Neural cell (in vitro differentiated cells): ENCODE results near the gene VPS37B. TPM values are rescaled to one million over a fixed set of nuclear protein-coding genes. Genes with fewer than 3 reads are reported as not detected.

ENCODE experiments used
- H2AFZ ChIP-seq: fragments of 200-600, 300-800 bp; sonication (generic), shearing (Covaris generic); 2 replicates; pipeline ENCODE4 v1.6.0; 2014; ENCODE audit warnings: low read depth, mild to moderate bottlenecking, antibody characterized with exemption, low read length, moderate library complexity
- H3F3A ChIP-seq: fragments of 200-600 bp; shearing (Covaris generic); 2 replicates; pipeline ENCODE4 v1.6.1; 2016; ENCODE audit warnings: mild to moderate bottlenecking, moderate library complexity, mixed read lengths, antibody characterized with exemption, low read length; ENCODE audit not compliant: insufficient read depth, poor library complexity, severe bottlenecking
- H3K27ac ChIP-seq: fragments of 200-600, 300-800 bp; sonication (generic), shearing (Covaris generic); 2 replicates; pipeline ENCODE4 v1.5.1; 2014; ENCODE audit warnings: mild to moderate bottlenecking, low read length, moderate library complexity
- H3K27me3 ChIP-seq: fragments of 300-800, 200-600 bp; sonication (generic), shearing (Covaris generic); 2 replicates; pipeline ENCODE4 v1.6.0; 2014; ENCODE audit warnings: mild to moderate bottlenecking, low read depth, low read length, moderate library complexity; ENCODE audit not compliant: insufficient read depth
- H3K36me3 ChIP-seq: fragments of 300-800, 200-600 bp; sonication (generic), shearing (Covaris generic); 2 replicates; pipeline ENCODE4 v1.5.1; 2014; ENCODE audit warnings: mild to moderate bottlenecking, antibody characterized with exemption, low read length, moderate library complexity; ENCODE audit not compliant: insufficient read depth
- H3K4me2 ChIP-seq: fragments of 300-800, 200-600 bp; sonication (generic), shearing (Covaris generic); 2 replicates; pipeline ENCODE4 v1.6.0; 2014; ENCODE audit warnings: mild to moderate bottlenecking, low read length
- H3K4me3 ChIP-seq: fragments of 300-800, 200-600 bp; sonication (generic), shearing (Covaris generic); 2 replicates; pipeline ENCODE4 v1.5.1; 2014; ENCODE audit warnings: mild to moderate bottlenecking, low read length, moderate library complexity
- H3K79me2 ChIP-seq: fragments of 200-600 bp; shearing (Covaris generic); replicated peaks from 2 replicates; pipeline ENCODE4 v1.6.0; 2014; ENCODE audit warnings: mild to moderate bottlenecking, low read length, moderate library complexity; ENCODE audit not compliant: insufficient read depth
- H3K9ac ChIP-seq: fragments of 300-800, 200-600 bp; sonication (generic), shearing (Covaris generic); 2 replicates; pipeline ENCODE4 v1.6.1; 2016; ENCODE audit warnings: mild to moderate bottlenecking, low read length, mixed read lengths
- H3K9me2 ChIP-seq: fragments of 200-600 bp; shearing (Covaris generic); 2 replicates; pipeline ENCODE4 v1.6.1; 2016; ENCODE audit warnings: mild to moderate bottlenecking, low read length, mixed read lengths; ENCODE audit not compliant: insufficient read depth
- H3K9me3 ChIP-seq: fragments of 200-600, 300-800 bp; sonication (generic), shearing (Covaris generic); 2 replicates; pipeline ENCODE4 v1.6.1; 2016; ENCODE audit warnings: mild to moderate bottlenecking, mixed run types, low read length, moderate library complexity, mixed read lengths
- H4K20me1 ChIP-seq: fragments of 200-600 bp; shearing (Covaris generic); 2 replicates; pipeline ENCODE4 v1.6.1; 2016; ENCODE audit warnings: mild to moderate bottlenecking, mixed run types; ENCODE audit not compliant: insufficient read depth
- EP300 ChIP-seq: fragments of 450-650 bp; conservative IDR thresholded peaks from 2 replicates; pipeline ENCODE4 v1.6.1; 2014; ENCODE audit warnings: antibody characterized with exemption, mild to moderate bottlenecking, moderate library complexity; ENCODE audit not compliant: poor library complexity, severe bottlenecking
- EZH2 ChIP-seq: fragments of 200-600, 300-800 bp; shearing (Covaris generic), sonication (generic); IDR thresholded peaks from 2 replicates; pipeline ENCODE4 v1.6.1; 2014; ENCODE audit warnings: antibody characterized with exemption, low read length, borderline replicate concordance, mild to moderate bottlenecking; ENCODE audit not compliant: insufficient read depth, poor library complexity, severe bottlenecking
- MXI1 ChIP-seq: fragments of 450-650 bp; conservative IDR thresholded peaks from 2 replicates; pipeline ENCODE4 v1.6.1; 2014; ENCODE audit warnings: antibody characterized with exemption, mild to moderate bottlenecking; ENCODE audit not compliant: poor library complexity, severe bottlenecking
- POLR2AphosphoS5 ChIP-seq: IDR thresholded peaks from 2 replicates; pipeline ENCODE4 v1.6.1; 2012
- RAD21 ChIP-seq: fragments of 450-650 bp; conservative IDR thresholded peaks from 2 replicates; pipeline ENCODE4 v1.6.1; 2014; ENCODE audit warnings: antibody characterized with exemption, mild to moderate bottlenecking, moderate library complexity
- SMC3 ChIP-seq: fragments of 450-650 bp; conservative IDR thresholded peaks from 2 replicates; pipeline ENCODE4 v1.6.1; 2014; ENCODE audit warnings: antibody characterized with exemption, mild to moderate bottlenecking, moderate library complexity; ENCODE audit not compliant: poor library complexity
- TAF1 ChIP-seq: IDR thresholded peaks from 2 replicates; pipeline ENCODE4 v1.6.1; 2012; ENCODE audit warnings: low read depth
- polyA plus RNA-seq: library from polyadenylated mRNA; depleted of rRNA; stranded (reverse); fragments of >200 nt; gene quantifications from 2 replicates; pipeline ENCODE4 v1.2.3, GENCODE V29; 2014
- TF ChIP-seq, protein P1 (sequence below): IDR thresholded peaks from 2 replicates; pipeline ENCODE4 v1.6.1; 2012; ENCODE audit warnings: borderline replicate concordance
- TF ChIP-seq, protein P2 (sequence below): fragments of 450-650 bp; IDR thresholded peaks from 2 replicates; pipeline ENCODE4 v1.5.1; 2014; ENCODE audit warnings: antibody characterized with exemption, mild to moderate bottlenecking, moderate library complexity; ENCODE audit not compliant: poor library complexity, severe bottlenecking

VPS37B gene
- polyA plus RNA-seq, 1 donor from 2014 or later = 30.2 TPM

DNA sequence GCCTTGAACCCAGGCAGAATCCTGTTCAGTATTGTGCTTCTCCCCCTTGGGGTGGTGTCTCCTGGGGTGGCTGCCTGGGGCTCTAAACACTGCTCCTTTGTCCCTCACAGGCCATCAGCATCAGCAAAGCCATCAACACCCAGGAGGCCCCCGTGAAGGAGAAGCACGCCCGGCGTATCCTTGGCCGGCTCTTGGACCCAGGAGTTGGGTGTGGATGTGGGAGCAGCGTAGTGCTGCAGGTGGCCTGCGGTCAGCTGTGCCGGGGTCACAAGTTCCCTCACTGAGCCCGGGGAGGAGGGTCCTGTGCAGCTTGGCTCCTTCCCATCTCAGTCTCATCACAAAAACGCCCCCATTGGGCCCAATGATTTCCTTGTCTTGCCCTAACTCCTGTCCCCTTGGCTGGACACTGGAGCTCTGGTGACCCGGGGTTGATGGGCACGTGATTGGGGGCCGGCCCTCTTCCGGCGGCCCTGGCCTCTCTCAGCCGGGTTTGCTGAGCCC, 48.0 kb downstream of the VPS37B start:
- Histone ChIP-seq H3K9ac (no peak overlapping the region), H3K9me2 (no peaks in the 10 kb centered on the region), H3K36me3 (no peaks in the 10 kb centered on the region), H3K4me3 (no peak overlapping the region), H3K79me2 (no peaks in the 10 kb centered on the region), H3F3A (no peaks in the 10 kb centered on the region), H3K27ac (no peak overlapping the region), H4K20me1 (peaks cover 29% of the 10 kb centered on the region), H2AFZ (no peak overlapping the region), H3K9me3 (no peaks in the 10 kb centered on the region), H3K4me2 (no peak overlapping the region), H3K27me3 (no peaks in the 10 kb centered on the region)
- TF ChIP-seq SMC3 (no peak), RAD21 (no peak), EZH2 (no peak), POLR2AphosphoS5 (no peak), TAF1 (no peak), MXI1 (no peak), EP300 (no peak)
- TF ChIP-seq, protein P1, sequence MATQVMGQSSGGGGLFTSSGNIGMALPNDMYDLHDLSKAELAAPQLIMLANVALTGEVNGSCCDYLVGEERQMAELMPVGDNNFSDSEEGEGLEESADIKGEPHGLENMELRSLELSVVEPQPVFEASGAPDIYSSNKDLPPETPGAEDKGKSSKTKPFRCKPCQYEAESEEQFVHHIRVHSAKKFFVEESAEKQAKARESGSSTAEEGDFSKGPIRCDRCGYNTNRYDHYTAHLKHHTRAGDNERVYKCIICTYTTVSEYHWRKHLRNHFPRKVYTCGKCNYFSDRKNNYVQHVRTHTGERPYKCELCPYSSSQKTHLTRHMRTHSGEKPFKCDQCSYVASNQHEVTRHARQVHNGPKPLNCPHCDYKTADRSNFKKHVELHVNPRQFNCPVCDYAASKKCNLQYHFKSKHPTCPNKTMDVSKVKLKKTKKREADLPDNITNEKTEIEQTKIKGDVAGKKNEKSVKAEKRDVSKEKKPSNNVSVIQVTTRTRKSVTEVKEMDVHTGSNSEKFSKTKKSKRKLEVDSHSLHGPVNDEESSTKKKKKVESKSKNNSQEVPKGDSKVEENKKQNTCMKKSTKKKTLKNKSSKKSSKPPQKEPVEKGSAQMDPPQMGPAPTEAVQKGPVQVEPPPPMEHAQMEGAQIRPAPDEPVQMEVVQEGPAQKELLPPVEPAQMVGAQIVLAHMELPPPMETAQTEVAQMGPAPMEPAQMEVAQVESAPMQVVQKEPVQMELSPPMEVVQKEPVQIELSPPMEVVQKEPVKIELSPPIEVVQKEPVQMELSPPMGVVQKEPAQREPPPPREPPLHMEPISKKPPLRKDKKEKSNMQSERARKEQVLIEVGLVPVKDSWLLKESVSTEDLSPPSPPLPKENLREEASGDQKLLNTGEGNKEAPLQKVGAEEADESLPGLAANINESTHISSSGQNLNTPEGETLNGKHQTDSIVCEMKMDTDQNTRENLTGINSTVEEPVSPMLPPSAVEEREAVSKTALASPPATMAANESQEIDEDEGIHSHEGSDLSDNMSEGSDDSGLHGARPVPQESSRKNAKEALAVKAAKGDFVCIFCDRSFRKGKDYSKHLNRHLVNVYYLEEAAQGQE = no peak
- TF ChIP-seq, protein P2, sequence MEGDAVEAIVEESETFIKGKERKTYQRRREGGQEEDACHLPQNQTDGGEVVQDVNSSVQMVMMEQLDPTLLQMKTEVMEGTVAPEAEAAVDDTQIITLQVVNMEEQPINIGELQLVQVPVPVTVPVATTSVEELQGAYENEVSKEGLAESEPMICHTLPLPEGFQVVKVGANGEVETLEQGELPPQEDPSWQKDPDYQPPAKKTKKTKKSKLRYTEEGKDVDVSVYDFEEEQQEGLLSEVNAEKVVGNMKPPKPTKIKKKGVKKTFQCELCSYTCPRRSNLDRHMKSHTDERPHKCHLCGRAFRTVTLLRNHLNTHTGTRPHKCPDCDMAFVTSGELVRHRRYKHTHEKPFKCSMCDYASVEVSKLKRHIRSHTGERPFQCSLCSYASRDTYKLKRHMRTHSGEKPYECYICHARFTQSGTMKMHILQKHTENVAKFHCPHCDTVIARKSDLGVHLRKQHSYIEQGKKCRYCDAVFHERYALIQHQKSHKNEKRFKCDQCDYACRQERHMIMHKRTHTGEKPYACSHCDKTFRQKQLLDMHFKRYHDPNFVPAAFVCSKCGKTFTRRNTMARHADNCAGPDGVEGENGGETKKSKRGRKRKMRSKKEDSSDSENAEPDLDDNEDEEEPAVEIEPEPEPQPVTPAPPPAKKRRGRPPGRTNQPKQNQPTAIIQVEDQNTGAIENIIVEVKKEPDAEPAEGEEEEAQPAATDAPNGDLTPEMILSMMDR = no peak

DNA sequence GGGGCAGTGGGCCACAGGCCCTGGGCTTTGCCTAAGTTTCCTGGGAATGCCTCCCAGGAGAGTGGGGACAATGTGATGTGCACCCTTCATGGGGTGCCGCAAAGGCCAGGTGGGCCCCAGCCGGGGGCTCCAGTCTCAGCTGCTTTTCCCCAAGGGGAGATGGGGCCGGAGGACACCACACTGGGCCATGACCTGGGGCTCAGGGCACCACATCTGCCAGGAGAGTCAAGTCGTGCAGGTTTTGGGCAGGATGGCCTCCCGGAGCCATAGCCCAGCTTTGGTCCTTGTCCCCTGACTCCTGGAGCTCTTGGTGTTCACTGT, 48.4 kb downstream of the VPS37B start:
- H4K20me1 ChIP-seq = peaks cover 34% of the 10 kb centered on the region
- no peaks in the 10 kb centered on the region for H3F3A ChIP-seq
- no peak overlapping the region for H3K4me2 ChIP-seq
- H3K27me3 ChIP-seq = no peaks in the 10 kb centered on the region
- no peak overlapping the region for H2AFZ ChIP-seq
- H3K79me2 ChIP-seq = peaks cover 4% of the 10 kb centered on the region
- H3K36me3 ChIP-seq = no peaks in the 10 kb centered on the region
- no peak overlapping the region for H3K4me3 ChIP-seq
- no peaks in the 10 kb centered on the region for H3K9me2 ChIP-seq
- TF ChIP-seq SMC3 (no peak), MXI1 (no peak), POLR2AphosphoS5 (no peak), EP300 (no peak), RAD21 (no peak), EZH2 (no peak), TAF1 (no peak)
- TF ChIP-seq, protein P2 = no peak
- TF ChIP-seq, protein P1 = no peak
- no peak overlapping the region for H3K9ac ChIP-seq
- no peaks in the 10 kb centered on the region for H3K9me3 ChIP-seq
- H3K27ac ChIP-seq = no peak overlapping the region
